Right lobe of liver (tissue), 6 donors: ENCODE data around the gene CXCR4. TPM values are rescaled to one million over a fixed set of nuclear protein-coding genes. Genes with fewer than 3 reads are reported as not detected.
A peak's percentile ranks its signal among the peaks of the same experiment; 100 is the strongest.

ENCODE experiments used
- ATAC-seq, 4 donors: fragments of 200-7000 bp; cut with Tn5 transposase; one replicate each; pipeline ENCODE4 v1.9.1; 2020; ENCODE audit warnings: mild to moderate bottlenecking in 4 of 4, moderate library complexity in 4 of 4
- DNase-seq, 3 donors: peaks; one replicate each; pipeline ENCODE4 v3.0.0-alpha.2; 2020
- H3K27ac ChIP-seq, 3 donors: fragments of 200-600 bp; one replicate each; pipeline ENCODE4 v1.8.0; 2022
- H3K27me3 ChIP-seq, 2 donors: fragments of 200-600 bp; one replicate each; pipeline ENCODE4 v1.8.0; 2022
- H3K36me3 ChIP-seq, 4 donors: fragments of 200-600 bp; sonication (generic) in 1 of 4; one replicate each; pipeline versions ENCODE4 v1.5.1 to v1.8.0; 2017 to 2022; ENCODE audit warnings: control low read depth in 1 of 4
- H3K4me1 ChIP-seq, 4 donors: fragments of 200-600 bp; sonication (generic) in 1 of 4; one replicate each; pipeline versions ENCODE4 v1.5.1 to v1.8.0; 2017 to 2022; ENCODE audit warnings: control low read depth in 1 of 4
- H3K4me3 ChIP-seq, 3 donors: fragments of 200-600 bp; one replicate each; pipeline ENCODE4 v1.8.0; 2022
- H3K9me3 ChIP-seq, 4 donors: fragments of 200-600 bp; sonication (generic) in 1 of 4; one replicate each; pipeline versions ENCODE4 v1.5.1 to v1.8.0; 2017 to 2022; ENCODE audit warnings: control low read depth in 1 of 4
- POLR2A ChIP-seq: fragments of 450-650 bp; IDR thresholded peaks from one replicate; pipeline ENCODE4 v1.6.1; 2017; ENCODE audit warnings: antibody characterized with exemption, mild to moderate bottlenecking
- WGBS: methylation state at CpG from one replicate; pipeline ENCODE4 v1.1.6; 2018; ENCODE audit warnings: low coverage, low lambda C conversion rate; ENCODE audit not compliant: insufficient coverage; ENCODE audit errors: missing lambda C conversion rate; 5-methylcytosine and 5-hydroxymethylcytosine counted together
- intact Hi-C, 2 donors: fragments of 100-400 bp; cut with DNase I; formaldehyde crosslinking; loops; one replicate each; pipeline versions ENCODE4 v1.11.2 to v1.14.1; 2022
- total RNA-seq, 6 experiments: library from RNA; depleted of rRNA in 2 of 6; stranded (reverse); fragments of >200 nt in 2 of 6; fragmentation: NEBNext Ultra II Directional in 3 of 6; extraction: Animal tissue kit (Norgen Biotek cat#: 25700) in 3 of 6; gene quantifications; one replicate each; pipeline versions ENCODE4 v1.1.0 to v1.2.4, GENCODE V29; 2016 to 2023
- TF ChIP-seq, protein P1 (sequence below), 4 donors: fragments of 200-600 bp in 3 of 4; fragments of 450-650 bp in 1 of 4; IDR thresholded peaks; one replicate each; pipeline versions ENCODE4 v1.5.1 to v1.8.0; 2016 to 2022; ENCODE audit warnings: antibody characterized with exemption in 4 of 4, mild to moderate bottlenecking in 2 of 4
- donor health status: DM: no; HTN: yes; CAD: no.
- donor health status: DM: no; HTN: no; CAD: no.
- donor health status: DM: no; HTN: no; CAD: no.
- donor health status: DM: no; HTN: yes; CAD: no.
- donor health status: DM: no; HTN: yes; CAD: no.

CXCR4 gene
- total RNA-seq, 6 experiments from 2014 or later = 1.8 to 12.6 (median 6.9) TPM

DNA sequence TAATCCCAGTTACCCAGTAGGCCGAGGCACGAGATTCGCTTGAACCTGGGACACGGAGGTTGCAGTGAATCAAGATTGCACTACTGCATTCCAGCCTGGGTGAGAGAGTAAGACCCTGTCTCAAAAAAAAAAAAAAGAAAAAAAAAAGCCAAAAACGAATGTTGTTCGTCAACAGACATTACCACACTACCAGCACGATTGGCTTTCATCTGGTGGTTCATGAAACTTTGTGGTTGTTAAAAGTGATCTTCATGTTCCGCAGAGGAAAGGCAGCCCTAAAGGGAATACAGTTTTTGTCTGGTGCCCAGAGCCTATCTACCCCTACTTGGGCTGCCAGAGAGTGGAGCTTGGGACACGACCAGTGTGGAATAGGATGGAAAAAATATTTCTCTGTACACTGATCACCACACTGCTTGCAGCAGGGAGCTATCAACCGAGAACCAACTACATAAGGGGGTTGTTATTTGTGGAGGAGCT is 13.6 kb upstream of the CXCR4 start:
- 41% methylated on average over 9 of the region's 10 CpGs for WGBS
- no peak for DNase-seq

DNA sequence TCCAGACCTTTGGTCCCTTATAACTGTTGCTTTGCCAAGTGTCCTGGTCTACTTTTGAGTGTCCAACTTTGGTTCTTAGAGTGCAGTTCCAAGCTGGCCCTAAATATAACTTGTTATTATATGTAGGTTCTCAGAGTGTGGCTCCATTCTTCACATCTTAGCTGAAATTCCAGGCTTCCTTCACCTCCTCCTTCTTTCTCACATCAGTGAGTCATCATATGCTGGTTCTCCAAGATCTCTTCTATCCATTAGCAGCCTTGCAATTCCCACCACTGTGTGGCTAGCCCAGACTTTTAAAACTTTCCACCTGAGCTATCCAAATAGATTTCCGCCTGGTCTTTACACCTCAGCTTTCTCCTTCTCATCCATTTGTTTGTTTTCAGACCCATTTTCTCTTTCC is 12.6 kb upstream of the CXCR4 start:
- no peak for DNase-seq
- H3K9me3 ChIP-seq = no peaks in the 10 kb centered on the region
- H3K4me1 ChIP-seq = no peaks in the 10 kb centered on the region
- ATAC-seq = no peak
- no peak overlapping the region for H3K4me3 ChIP-seq
- no peaks in the 10 kb centered on the region for H3K36me3 ChIP-seq
- TF ChIP-seq, protein P1, sequence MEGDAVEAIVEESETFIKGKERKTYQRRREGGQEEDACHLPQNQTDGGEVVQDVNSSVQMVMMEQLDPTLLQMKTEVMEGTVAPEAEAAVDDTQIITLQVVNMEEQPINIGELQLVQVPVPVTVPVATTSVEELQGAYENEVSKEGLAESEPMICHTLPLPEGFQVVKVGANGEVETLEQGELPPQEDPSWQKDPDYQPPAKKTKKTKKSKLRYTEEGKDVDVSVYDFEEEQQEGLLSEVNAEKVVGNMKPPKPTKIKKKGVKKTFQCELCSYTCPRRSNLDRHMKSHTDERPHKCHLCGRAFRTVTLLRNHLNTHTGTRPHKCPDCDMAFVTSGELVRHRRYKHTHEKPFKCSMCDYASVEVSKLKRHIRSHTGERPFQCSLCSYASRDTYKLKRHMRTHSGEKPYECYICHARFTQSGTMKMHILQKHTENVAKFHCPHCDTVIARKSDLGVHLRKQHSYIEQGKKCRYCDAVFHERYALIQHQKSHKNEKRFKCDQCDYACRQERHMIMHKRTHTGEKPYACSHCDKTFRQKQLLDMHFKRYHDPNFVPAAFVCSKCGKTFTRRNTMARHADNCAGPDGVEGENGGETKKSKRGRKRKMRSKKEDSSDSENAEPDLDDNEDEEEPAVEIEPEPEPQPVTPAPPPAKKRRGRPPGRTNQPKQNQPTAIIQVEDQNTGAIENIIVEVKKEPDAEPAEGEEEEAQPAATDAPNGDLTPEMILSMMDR (IDR thresholded peaks at IDR 0.05) = no peak
- TF ChIP-seq POLR2A = no peak
- intact Hi-C loops = no loop called here
- no peaks in the 10 kb centered on the region for H3K27me3 ChIP-seq
- no peak overlapping the region for H3K27ac ChIP-seq
- WGBS = 50% methylated on average over 1 of the region's 1 CpG

More for the DNA sequence above, 13.6 kb upstream of the CXCR4 start:
- no peak overlapping the region for H3K4me3 ChIP-seq
- TF ChIP-seq POLR2A = no peak
- TF ChIP-seq, protein P1 (IDR thresholded peaks at IDR 0.05) = no peak
- no peaks in the 10 kb centered on the region for H3K36me3 ChIP-seq
- intact Hi-C loops = no loop called here
- no peaks in the 10 kb centered on the region for H3K9me3 ChIP-seq
- ATAC-seq = no peak
- H3K4me1 ChIP-seq = no peaks in the 10 kb centered on the region
- no peaks in the 10 kb centered on the region for H3K27me3 ChIP-seq
- peak overlapping the region in 1 of 3 donors; percentile 51 for H3K27ac ChIP-seq

DNA sequence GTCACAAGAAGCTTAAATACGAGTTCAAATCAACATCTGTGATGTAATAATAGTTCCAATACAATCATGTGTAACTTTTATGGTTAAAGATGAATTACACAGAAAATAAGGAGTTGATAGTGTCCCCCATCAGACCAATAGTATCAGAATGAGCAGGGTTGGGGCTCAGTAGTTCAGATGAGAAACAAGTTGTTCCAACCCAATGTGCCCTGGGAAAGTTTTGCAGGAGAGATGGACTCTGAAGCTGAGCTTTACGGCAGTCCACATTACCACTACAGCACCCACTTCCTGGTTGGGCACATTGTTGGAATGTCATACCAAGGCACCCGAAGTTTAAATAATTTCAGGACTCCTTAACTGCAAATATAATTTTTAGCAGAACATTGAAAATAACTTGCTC is 12.1 kb upstream of the CXCR4 start:
- no peak for DNase-seq
- Histone ChIP-seq H3K36me3 (no peaks in the 10 kb centered on the region), H3K27me3 (no peaks in the 10 kb centered on the region), H3K4me1 (no peaks in the 10 kb centered on the region), H3K4me3 (no peak overlapping the region), H3K9me3 (no peaks in the 10 kb centered on the region), H3K27ac (no peak overlapping the region)
- TF ChIP-seq POLR2A = no peak
- TF ChIP-seq, protein P1 (IDR thresholded peaks at IDR 0.05) = no peak
- WGBS = 34% methylated on average over 3 of the region's 3 CpGs
- intact Hi-C loops = no loop called here
- no peak for ATAC-seq

DNA sequence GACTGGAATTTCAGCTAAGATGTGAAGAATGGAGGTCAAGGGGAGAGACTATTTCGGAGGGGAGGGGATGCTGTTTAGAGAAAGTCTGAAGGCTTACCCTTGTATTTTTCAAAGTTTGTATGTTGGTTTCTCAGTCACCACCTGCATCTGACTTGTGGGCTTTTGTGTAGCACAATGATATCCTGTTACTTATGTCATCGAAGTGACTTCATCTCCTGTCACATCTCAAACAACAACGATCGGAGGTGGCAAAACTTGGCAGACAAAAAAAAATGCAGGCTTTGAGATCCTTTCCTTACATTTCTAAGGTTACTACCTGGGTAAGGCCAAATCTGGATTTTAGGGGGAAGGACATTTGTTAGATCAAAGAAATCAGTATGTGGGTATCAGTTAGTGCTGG is 11.7 kb upstream of the CXCR4 start:
- no peaks in the 10 kb centered on the region for H3K36me3 ChIP-seq
- H3K27ac ChIP-seq = no peak overlapping the region
- no peaks in the 10 kb centered on the region for H3K4me1 ChIP-seq
- H3K4me3 ChIP-seq = no peak overlapping the region
- ATAC-seq (peak in 2 of 4 donors; percentile 21 to 33), DNase-seq (no peak)
- H3K9me3 ChIP-seq = no peaks in the 10 kb centered on the region
- intact Hi-C loops = no loop called here
- TF ChIP-seq, protein P1 (IDR thresholded peaks at IDR 0.05) = no peak
- TF ChIP-seq POLR2A = peak; percentile 49
- no peaks in the 10 kb centered on the region for H3K27me3 ChIP-seq
- 36% methylated on average over 4 of the region's 4 CpGs for WGBS

DNA sequence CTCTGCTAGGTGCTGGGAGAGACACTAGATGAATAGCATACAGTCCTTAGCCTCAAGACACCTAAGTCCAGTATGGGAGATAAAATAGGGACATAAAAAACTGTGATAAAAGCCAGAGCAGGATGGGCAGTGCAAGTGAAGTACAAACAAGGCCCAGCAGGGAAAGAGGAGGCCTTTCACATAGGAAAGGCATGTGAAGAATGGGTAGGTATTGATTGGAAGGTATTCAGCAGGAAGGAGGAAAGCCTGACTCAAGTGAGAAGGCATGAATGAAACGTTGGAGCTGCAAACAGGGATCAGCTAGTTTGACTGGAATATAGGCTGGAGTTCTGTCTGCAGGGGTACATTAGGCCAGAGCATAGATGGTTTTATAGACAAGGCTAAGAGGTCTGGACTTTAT is 11.0 kb upstream of the CXCR4 start:
- intact Hi-C loops = no loop called here
- TF ChIP-seq, protein P1 (IDR thresholded peaks at IDR 0.05) = no peak
- no peak for TF ChIP-seq POLR2A
- no peak for ATAC-seq

More for the DNA sequence above, 11.0 kb upstream of the CXCR4 start:
- H3K27ac ChIP-seq = no peak overlapping the region
- no peaks in the 10 kb centered on the region for H3K27me3 ChIP-seq
- WGBS = 31% methylated on average over 1 of the region's 1 CpG
- no peak for DNase-seq
- H3K4me1 ChIP-seq = no peaks in the 10 kb centered on the region
- H3K9me3 ChIP-seq = no peaks in the 10 kb centered on the region
- H3K36me3 ChIP-seq = no peaks in the 10 kb centered on the region
- no peak overlapping the region for H3K4me3 ChIP-seq
